SK-N-SH treated with all-trans-retinoic acid at 6 μM for 48 hours (cell line): ENCODE results near the gene CSF2.

ENCODE experiments used
- ATAC-seq: fragments of 200-7000 bp; cut with Tn5 transposase; 3 replicates; pipeline ENCODE4 v1.9.1; 2020; ENCODE audit warnings: mild to moderate bottlenecking, moderate library complexity
- ARNTL ChIP-seq: fragments of 450-650 bp; formaldehyde crosslinking; IDR thresholded peaks from 2 replicates; pipeline ENCODE4 v1.5.0; 2020; ENCODE audit warnings: low read depth, mild to moderate bottlenecking, moderate library complexity, borderline replicate concordance
- CSDC2 ChIP-seq: fragments of 250-450 bp; sonication (Bioruptor Pico); IDR thresholded peaks from 2 replicates; pipeline ENCODE4 v1.5.0; 2020; ENCODE audit warnings: mild to moderate bottlenecking, moderate library complexity
- CSRNP3 ChIP-seq: fragments of 250-450 bp; sonication (Bioruptor Pico); IDR thresholded peaks from 2 replicates; pipeline ENCODE4 v1.5.1; 2021; ENCODE audit warnings: mild to moderate bottlenecking, moderate library complexity
- ESRRG ChIP-seq: fragments of 250-450 bp; sonication (Bioruptor Pico); IDR thresholded peaks from 2 replicates; pipeline ENCODE4 v1.6.1; 2021; ENCODE audit warnings: mild to moderate bottlenecking
- GLIS3 ChIP-seq: fragments of 250-450 bp; sonication (Bioruptor Pico); IDR thresholded peaks from 2 replicates; pipeline ENCODE4 v1.5.0; 2020; ENCODE audit warnings: mild to moderate bottlenecking, moderate library complexity
- ISL1 ChIP-seq: fragments of 250-450 bp; sonication (Bioruptor Pico); IDR thresholded peaks from 2 replicates; pipeline ENCODE4 v2.1.2; 2022; ENCODE audit warnings: mild to moderate bottlenecking, moderate library complexity
- PATZ1 ChIP-seq: fragments of 250-450 bp; sonication (Bioruptor Pico); IDR thresholded peaks from 2 replicates; pipeline ENCODE4 v1.8.0; 2020; ENCODE audit warnings: mild to moderate bottlenecking, moderate library complexity, borderline replicate concordance
- POU6F1 ChIP-seq: fragments of 250-450 bp; sonication (Bioruptor Pico); IDR thresholded peaks from 2 replicates; pipeline ENCODE4 v1.8.0; 2021; ENCODE audit warnings: low read depth, mild to moderate bottlenecking, moderate library complexity, borderline replicate concordance
- PPARA ChIP-seq: fragments of 250-450 bp; sonication (Bioruptor Pico); IDR thresholded peaks from 2 replicates; pipeline ENCODE4 v1.5.0; 2020; ENCODE audit warnings: mild to moderate bottlenecking, borderline replicate concordance
- RARB ChIP-seq: fragments of 250-450 bp; sonication (Bioruptor Pico); IDR thresholded peaks from 2 replicates; pipeline ENCODE4 v1.8.0; 2021; ENCODE audit warnings: mild to moderate bottlenecking, moderate library complexity
- SNAI2 ChIP-seq: fragments of 250-450 bp; sonication (Bioruptor Pico); IDR thresholded peaks from 2 replicates; pipeline ENCODE4 v1.5.0; 2020; ENCODE audit warnings: mild to moderate bottlenecking, moderate library complexity
- TCF4 ChIP-seq: fragments of 250-450 bp; sonication (Bioruptor Pico); IDR thresholded peaks from 2 replicates; pipeline ENCODE4 v1.8.0; 2021; ENCODE audit warnings: mild to moderate bottlenecking, moderate library complexity, borderline replicate concordance
- TOX ChIP-seq: fragments of 250-450 bp; sonication (Bioruptor Pico); IDR thresholded peaks from 2 replicates; pipeline ENCODE4 v1.8.0; 2021; ENCODE audit warnings: mild to moderate bottlenecking, moderate library complexity, borderline replicate concordance
- TSHZ2 ChIP-seq: fragments of 250-450 bp; sonication (Bioruptor Pico); IDR thresholded peaks from 2 replicates; pipeline ENCODE4 v1.5.0; 2020; ENCODE audit warnings: mild to moderate bottlenecking, moderate library complexity
- ZC3H10 ChIP-seq: fragments of 250-450 bp; sonication (Bioruptor Pico); IDR thresholded peaks from 2 replicates; pipeline ENCODE4 v1.5.1; 2021; ENCODE audit warnings: mild to moderate bottlenecking, moderate library complexity
- ZFP3 ChIP-seq: fragments of 250-450 bp; sonication (Bioruptor Pico); IDR thresholded peaks from 2 replicates; pipeline ENCODE4 v1.5.0; 2020; ENCODE audit warnings: mild to moderate bottlenecking, moderate library complexity
- ZFP30 ChIP-seq: fragments of 450-650 bp; formaldehyde crosslinking; IDR thresholded peaks from 2 replicates; pipeline ENCODE4 v1.5.0; 2022; ENCODE audit warnings: mild to moderate bottlenecking, moderate library complexity

CSF2 gene

GRCh38 chr5:132099905-132100304, 26.3 kb downstream of the CSF2 start:
- no peak for ATAC-seq
- TF ChIP-seq ZFP30 (CRISPR knock-in tag) = no peak
- TF ChIP-seq ZFP3 (CRISPR knock-in tag) = no peak
- no peak for TF ChIP-seq PATZ1 (CRISPR knock-in tag)
- no peak for TF ChIP-seq TOX (CRISPR knock-in tag)
- TF ChIP-seq CSRNP3 (CRISPR knock-in tag) = no peak
- TF ChIP-seq CSDC2 (CRISPR knock-in tag) = no peak
- TF ChIP-seq ARNTL (CRISPR knock-in tag) = no peak

GRCh38 chr5:132100672-132101261, 27.2 kb downstream of the CSF2 start:
- ATAC-seq = no peak
- TF ChIP-seq PATZ1 (CRISPR knock-in tag) (no peak), CSDC2 (CRISPR knock-in tag) (no peak), RARB (no peak), TCF4 (no peak), TSHZ2 (CRISPR knock-in tag) (no peak), GLIS3 (CRISPR knock-in tag) (no peak), ZC3H10 (CRISPR knock-in tag) (no peak), TOX (CRISPR knock-in tag) (no peak), ZFP3 (CRISPR knock-in tag) (no peak), ZFP30 (CRISPR knock-in tag) (no peak), ESRRG (CRISPR knock-in tag) (no peak), ISL1 (CRISPR knock-in tag) (no peak)

- no peak for TF ChIP-seq TOX (CRISPR knock-in tag)
- TF ChIP-seq PPARA (CRISPR knock-in tag) = no peak
- TF ChIP-seq PATZ1 (CRISPR knock-in tag) = no peak
- TF ChIP-seq, all 23 proteins: peak for 0
- no peak for ATAC-seq
These were observed 27.8 kb downstream of the CSF2 start for GRCh38 chr5:132101385-132101880.

- TF ChIP-seq SNAI2 (no peak), ESRRG (CRISPR knock-in tag) (no peak), POU6F1 (no peak)
- ATAC-seq = no peak
These were observed 28.6 kb downstream of the CSF2 start for GRCh38 chr5:132102101-132102701.
